ENCODE data around the gene ZYG11B. TPM values are rescaled to one million over a fixed set of nuclear protein-coding genes. Genes with fewer than 3 reads are reported as not detected.
A peak's percentile ranks its signal among the peaks of the same experiment; 100 is the strongest.
"Not testable (repeated sequence)": the region's sequence is repeated elsewhere in the genome, so short reads cannot be mapped to it uniquely, and the experiment has no call there.

ZYG11B gene
- total RNA-seq, 1 donor from 2014 or later, result 97.4 TPM

DNA sequence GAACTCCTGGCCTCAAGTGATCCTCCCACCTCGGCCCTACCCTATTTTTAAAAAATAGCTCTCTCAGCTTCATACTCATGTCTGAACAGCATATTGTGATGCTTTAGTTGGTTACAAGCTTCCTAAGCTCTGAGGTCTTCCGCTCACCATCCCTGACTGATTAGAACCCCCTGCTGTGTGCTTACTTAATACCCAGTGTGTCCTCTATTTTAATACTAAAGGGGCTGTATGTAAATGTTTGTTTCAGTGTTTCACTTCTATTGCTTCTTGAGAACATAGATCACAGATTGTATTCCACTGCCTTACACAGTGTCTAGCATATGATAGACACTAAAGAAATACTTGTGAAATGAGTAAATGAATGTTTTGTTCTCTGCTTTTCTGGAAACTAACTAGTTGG lies 29.8 kb downstream of the ZYG11B start:
- DNase-seq, result no peak

- DNase-seq, result no peak
Observed at GRCh38 chr1:52759908-52760307, 33.7 kb downstream of the ZYG11B start.

DNA sequence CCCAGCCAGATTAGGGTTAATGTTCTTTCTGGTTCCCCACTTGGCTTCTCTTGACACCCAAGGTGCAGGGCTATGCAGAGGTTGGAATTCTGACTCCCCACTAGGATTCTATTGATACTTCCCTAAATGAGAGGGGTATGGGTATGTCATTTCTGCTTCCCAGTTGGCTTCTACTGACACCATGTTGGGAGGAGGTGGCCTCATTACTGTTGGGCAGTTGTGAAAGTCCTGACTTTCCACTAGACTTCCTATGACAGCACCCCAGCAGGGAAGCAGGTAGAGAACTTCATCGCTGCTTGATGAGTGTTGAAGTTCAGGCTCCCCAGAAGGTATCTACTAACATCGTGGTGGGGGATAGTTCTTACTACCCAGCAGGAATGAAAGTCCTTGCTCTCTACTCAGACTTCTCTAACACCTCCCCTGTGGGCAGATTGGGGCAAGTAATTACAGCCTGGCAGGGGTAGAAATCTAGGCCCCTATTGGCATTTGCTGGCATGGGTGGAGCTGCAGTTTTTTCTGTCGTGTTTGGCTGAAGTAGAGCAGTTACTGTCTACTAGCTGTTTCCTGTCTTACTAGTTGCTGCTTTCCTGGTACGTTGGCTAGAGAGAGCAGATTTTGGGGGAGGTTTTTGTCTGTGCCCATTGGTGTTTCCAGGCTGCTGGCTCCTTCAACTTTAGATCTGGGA lies 41.5 kb downstream of the ZYG11B start:
- DNase-seq, result no peak

DNA sequence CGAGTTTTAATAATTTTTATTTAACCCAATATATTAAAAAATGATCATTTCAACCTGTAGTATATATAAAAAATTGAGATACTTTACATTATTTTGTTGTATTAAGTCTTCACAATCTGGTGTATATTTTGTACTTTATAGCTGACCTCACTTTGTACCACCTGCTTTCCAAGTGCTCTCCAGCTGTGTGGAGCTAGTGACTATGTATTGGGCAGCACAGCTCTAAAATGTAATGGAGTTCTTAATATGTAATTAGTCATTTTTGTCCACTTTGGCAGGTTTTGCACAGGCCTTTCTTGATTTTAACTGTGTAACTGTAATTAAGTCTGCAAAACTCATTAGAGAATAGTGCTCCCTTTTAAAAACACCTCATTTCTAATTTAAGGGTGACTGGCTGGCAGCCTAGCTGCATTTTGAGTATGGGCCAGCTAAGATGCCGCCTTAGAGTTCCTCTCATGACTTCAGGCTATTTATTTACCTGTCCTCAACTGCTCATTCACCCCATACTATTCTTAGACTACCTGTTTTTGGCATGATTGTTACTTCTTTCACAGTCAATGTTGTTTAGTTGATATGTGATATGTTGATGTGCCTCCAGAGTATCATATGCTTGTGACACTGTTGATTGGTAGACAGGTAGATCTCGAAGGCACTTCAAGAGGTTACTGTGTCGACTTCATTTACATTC lies 43.2 kb downstream of the ZYG11B start:
- DNase-seq, result no peak

DNA sequence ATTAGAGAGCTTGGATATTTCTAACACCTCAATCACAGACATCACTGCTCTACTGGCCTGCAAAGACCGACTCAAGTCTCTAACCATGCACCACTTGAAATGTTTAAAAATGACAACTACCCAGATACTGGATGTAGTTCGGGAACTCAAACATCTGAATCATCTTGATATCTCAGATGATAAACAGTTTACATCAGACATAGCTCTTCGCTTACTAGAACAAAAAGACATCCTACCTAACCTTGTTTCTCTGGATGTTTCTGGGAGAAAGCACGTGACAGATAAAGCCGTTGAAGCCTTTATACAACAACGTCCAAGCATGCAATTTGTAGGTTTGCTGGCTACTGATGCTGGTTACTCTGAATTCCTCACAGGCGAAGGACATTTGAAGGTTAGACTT lies 45.1 kb downstream of the ZYG11B start:
- no peak for DNase-seq

GRCh38 chr1:52786148-52786547 lies 59.9 kb downstream of the ZYG11B start:
- DNase-seq, result no peak

DNA sequence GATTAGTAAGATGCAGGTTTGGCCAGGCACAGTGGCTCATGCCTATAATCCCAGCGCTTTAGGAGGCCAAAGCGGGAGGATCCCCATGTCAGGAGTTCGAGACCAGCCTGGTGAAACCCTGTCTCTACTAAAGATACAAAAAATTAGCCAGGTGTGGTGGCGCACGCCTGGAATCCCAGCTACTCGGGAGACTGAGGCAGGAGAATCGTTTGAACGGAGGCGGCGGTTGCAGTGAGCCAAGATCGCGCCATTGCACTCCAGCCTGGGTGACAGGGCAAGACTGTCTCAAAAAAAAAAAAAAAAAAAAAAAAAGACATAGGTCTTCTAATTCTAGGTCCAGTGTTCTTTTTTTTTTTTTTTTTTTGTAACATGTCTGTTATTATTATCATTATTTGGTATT lies 64.2 kb downstream of the ZYG11B start:
- not testable (repeated sequence) for DNase-seq

- no peak for DNase-seq
Observed at GRCh38 chr1:52792036-52792435, 65.8 kb downstream of the ZYG11B start.

GRCh38 chr1:52793717-52794116 lies 67.5 kb downstream of the ZYG11B start:
- DNase-seq, result not testable (repeated sequence)

GRCh38 chr1:52795464-52795863 lies 69.2 kb downstream of the ZYG11B start:
- DNase-seq, result no peak

DNA sequence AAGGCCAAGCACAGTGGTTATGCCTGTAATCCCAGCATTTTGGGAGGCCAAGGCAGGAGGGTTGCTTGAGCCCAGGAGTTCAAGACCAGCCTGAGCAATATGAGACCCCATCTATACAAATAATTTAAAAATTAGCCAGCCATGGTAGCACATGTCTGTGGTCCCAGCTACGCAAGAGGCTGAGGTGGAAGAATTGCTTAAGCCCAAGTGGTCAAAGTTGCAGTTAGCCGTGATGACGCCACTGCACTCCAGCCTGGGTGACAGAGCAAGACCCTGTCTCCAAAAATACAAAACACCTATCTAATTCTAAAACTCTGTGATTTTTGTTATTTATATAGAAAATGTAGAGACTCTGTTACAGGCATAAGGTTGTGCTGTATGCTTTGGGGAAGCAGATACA lies 72.1 kb downstream of the ZYG11B start:
- no peak for DNase-seq

DNA sequence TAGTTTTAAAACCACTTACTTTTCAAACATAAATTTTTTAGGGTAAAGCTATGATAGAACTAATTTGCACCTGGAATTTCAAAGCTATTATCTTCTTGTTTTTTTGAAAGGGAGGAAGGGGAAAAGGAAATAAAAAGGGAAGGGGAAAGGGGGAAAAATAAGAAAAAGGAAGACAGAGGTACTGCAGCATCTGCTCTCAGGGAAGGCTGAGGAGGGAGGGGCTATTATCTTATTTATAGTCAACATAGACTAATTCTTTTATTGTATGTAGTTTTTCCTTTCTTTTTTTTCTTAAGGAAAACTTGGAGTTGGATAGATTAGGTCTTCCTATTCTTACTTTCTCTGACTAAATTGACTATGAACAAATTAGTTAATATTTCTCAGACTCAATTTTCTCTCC lies 74.8 kb downstream of the ZYG11B start:
- DNase-seq, result no peak

DNA sequence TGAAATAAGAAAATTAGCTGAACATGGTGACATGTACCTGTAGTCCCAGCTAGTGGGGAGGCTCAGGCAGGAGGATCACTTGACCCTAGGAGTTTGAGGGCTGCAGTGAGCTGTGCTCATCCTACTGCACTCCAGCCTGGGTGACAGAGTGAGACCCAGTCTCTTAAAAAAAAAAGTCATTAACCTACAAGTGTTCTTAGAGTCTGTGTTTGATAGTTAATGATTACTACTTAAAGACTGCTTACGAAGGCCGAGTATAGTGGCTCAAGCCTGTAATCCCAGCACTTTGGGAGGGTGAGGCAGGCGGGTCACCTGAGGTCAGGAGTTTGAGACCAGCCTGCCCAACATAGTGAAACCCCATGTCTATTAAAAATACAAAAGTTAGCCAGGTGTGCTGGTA lies 77.8 kb downstream of the ZYG11B start:
- not testable (repeated sequence) for DNase-seq

GRCh38 chr1:52814465-52814864 lies 88.2 kb downstream of the ZYG11B start:
- no peak for DNase-seq

DNA sequence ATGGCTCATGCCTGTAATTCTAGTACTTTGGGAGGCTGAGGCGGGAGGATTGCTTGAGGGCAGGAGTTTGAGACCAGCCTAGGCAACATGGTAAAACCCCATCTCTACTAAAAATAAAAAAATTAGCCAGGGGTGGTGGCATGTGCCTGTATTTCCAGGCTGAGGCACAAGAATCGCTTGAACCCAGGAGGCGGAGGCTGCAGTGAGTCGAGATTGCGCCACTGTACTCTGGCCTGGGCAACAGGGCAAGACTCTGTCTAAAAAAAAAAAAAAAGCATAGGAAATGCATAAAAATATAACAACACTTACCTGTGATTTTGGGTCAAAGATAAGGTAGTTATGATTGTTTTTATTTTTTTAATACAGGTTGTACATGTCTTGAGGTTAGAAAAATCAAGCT lies 94.6 kb downstream of the ZYG11B start:
- not testable (repeated sequence) for DNase-seq

- no peak for DNase-seq
Observed at GRCh38 chr1:52825868-52826267, 99.6 kb downstream of the ZYG11B start.

GRCh38 chr1:52834798-52835197 lies 108.5 kb downstream of the ZYG11B start:
- DNase-seq, result no peak

DNA sequence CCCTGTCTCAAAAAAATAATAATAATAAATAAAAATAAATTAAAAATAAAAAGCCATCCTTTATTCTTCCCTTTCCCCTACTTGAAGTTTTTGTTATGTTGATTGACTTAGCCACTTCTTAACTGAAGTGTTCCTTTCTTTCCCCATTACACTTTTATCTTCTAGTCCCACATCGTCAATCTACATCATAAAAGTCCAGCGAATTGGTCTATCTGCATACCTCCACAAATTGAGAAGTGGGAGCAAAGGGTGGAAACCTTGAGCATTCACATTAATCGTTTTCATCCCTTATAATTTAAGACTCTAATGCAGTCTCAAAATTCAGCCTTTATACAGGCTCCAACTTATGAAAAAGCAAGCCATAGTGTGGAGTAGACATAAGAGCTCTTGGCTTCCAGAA lies 109.8 kb downstream of the ZYG11B start:
- DNase-seq, result no peak

GRCh38 chr1:52839175-52839574 lies 112.9 kb downstream of the ZYG11B start:
- not testable (repeated sequence) for DNase-seq

GRCh38 chr1:52842643-52843310 lies 116.5 kb downstream of the ZYG11B start, which contains the start of gene ZYG11A:
Gene ZYG11A, plus strand, starts transcription at chr1:52842760. Its CDS starts 124 bp downstream, at chr1:52842884.
- peak; percentile 72 for DNase-seq

- not testable (repeated sequence) for DNase-seq
Observed at GRCh38 chr1:52845119-52845518, 118.9 kb downstream of the ZYG11B start.

DNA sequence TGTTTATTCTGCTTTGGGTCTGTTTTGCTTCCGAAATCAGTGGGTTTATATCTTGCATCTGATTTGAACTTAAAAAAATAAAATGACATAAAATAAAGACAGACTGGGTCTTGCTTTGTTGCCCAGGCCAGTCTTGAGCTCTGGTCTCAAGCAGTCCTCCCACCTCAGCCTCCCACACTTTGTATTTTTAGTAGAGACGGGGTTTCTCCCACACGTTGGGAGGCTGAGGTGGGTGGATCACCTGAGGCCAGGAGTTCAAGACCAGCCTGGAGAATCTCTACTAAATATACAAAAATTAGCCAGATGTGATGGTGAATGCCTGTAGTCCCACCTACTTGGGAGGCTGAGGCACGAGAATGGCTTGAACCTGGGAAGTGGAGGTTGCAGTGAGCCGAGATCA lies 122.2 kb downstream of the ZYG11B start:
- no peak for DNase-seq

DNA sequence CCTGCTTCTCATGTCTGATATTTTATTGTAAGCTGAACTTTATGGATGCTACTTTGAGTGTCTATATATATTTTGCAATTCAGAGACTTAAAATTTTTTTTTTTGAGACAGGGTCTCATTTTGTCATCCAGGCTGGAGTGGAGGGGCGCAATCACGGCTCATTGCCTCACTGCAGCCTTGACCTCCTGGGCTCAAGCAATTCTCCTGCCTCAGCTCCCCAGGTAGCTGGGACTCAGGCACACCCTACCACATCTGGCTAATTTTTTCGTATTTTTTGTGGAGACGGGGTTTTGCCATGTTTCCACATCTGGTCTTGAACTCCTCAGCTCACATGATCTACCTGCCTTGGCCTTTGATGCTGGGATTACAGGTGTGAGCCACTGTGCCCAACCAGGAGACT lies 124.7 kb downstream of the ZYG11B start:
- DNase-seq, result no peak
